ENCODE data around the gene TMPRSS11F.

Gene TMPRSS11F

GRCh38 chr4:68167166-68167565, 37.5 kb upstream of the TMPRSS11F start:
- no peak for TF ChIP-seq CTCF (IDR thresholded peaks at IDR 0.05; ENCODE audit: low read depth, low read length)
- H3K27ac ChIP-seq, result no peak overlapping the region
- no peaks in the 10 kb centered on the region for H3K27me3 ChIP-seq (ENCODE audit: insufficient read depth, low read depth, severe bottlenecking)
- H3K4me3 ChIP-seq (ENCODE audit: low read depth, low read length), result no peak overlapping the region
- no peaks in the 10 kb centered on the region for H3K9me3 ChIP-seq (ENCODE audit: severe bottlenecking)
- no peak for DNase-seq
- H3K36me3 ChIP-seq, result no peaks in the 10 kb centered on the region

GRCh38 chr4:68163754-68164153, 34.1 kb upstream of the TMPRSS11F start:
- DNase-seq, result no peak
- Histone ChIP-seq H3K36me3 (no peaks in the 10 kb centered on the region), H3K27me3 (ENCODE audit: insufficient read depth, low read depth, severe bottlenecking) (no peaks in the 10 kb centered on the region), H3K27ac (no peak overlapping the region), H3K9me3 (ENCODE audit: severe bottlenecking) (no peaks in the 10 kb centered on the region), H3K4me3 (ENCODE audit: low read depth, low read length) (no peak overlapping the region)
- TF ChIP-seq CTCF (IDR thresholded peaks at IDR 0.05; ENCODE audit: low read depth, low read length), result no peak

GRCh38 chr4:68162196-68162595, 32.5 kb upstream of the TMPRSS11F start:
- Histone ChIP-seq H3K27me3 (ENCODE audit: insufficient read depth, low read depth, severe bottlenecking) (no peaks in the 10 kb centered on the region), H3K4me3 (ENCODE audit: low read depth, low read length) (no peak overlapping the region), H3K36me3 (no peaks in the 10 kb centered on the region), H3K27ac (no peak overlapping the region), H3K9me3 (ENCODE audit: severe bottlenecking) (no peaks in the 10 kb centered on the region)
- DNase-seq, result no peak
- no peak for TF ChIP-seq CTCF (IDR thresholded peaks at IDR 0.05; ENCODE audit: low read depth, low read length)

- Histone ChIP-seq H3K36me3 (no peaks in the 10 kb centered on the region), H3K27me3 (ENCODE audit: insufficient read depth, low read depth, severe bottlenecking) (no peaks in the 10 kb centered on the region), H3K4me3 (ENCODE audit: low read depth, low read length) (no peak overlapping the region), H3K27ac (no peak overlapping the region), H3K9me3 (ENCODE audit: severe bottlenecking) (no peaks in the 10 kb centered on the region)
- no peak for DNase-seq
- no peak for TF ChIP-seq CTCF (IDR thresholded peaks at IDR 0.05; ENCODE audit: low read depth, low read length)
Observed at GRCh38 chr4:68152411-68152810, 22.7 kb upstream of the TMPRSS11F start.

DNA sequence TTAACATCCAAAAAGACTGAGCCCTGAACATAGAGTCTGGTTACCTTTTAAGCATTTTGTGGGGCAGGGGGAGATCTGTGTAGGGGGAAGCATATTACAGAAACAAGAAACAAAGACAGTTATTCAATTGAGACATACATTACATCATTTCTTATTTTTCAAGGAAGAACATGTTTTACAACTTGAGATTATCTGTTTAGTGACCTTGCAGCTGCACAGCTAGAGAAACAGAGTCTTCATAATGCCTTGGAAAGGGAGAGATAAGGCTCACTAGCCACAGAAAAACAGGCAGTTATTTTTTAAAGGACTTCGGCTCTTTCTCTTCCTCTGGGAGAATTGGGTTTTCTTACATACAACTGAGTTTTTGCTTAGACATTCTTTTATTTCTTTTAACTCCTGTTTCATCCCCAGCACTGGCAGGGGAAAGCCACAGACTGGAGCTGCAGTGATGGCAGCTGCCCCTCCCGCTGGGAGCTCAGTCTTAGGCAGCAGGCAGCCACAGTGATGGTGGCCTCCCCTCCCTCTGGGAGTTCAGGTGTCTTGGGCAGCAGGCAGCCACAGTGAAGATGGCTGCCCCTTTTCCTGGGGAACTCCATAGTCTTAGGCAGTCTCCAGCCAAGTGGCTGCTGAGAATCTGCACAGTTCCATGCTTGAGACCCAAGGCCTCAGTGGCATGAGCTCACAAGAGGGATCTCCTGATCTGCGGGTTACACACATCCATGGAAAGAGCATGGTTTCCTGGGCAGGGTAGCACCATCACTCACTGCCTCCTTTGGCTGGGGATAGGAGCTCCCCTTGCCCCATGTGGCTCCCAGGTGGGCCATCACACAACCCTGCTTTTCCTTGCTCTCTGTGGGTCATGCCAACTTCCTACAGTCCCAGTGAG, 19.4 kb upstream of the TMPRSS11F start:
- Histone ChIP-seq H3K27me3 (ENCODE audit: insufficient read depth, low read depth, severe bottlenecking) (no peaks in the 10 kb centered on the region), H3K36me3 (no peaks in the 10 kb centered on the region), H3K4me3 (ENCODE audit: low read depth, low read length) (no peak overlapping the region), H3K27ac (no peak overlapping the region), H3K9me3 (ENCODE audit: severe bottlenecking) (no peaks in the 10 kb centered on the region)
- TF ChIP-seq CTCF (IDR thresholded peaks at IDR 0.05; ENCODE audit: low read depth, low read length), result no peak
- DNase-seq, result no peak

DNA sequence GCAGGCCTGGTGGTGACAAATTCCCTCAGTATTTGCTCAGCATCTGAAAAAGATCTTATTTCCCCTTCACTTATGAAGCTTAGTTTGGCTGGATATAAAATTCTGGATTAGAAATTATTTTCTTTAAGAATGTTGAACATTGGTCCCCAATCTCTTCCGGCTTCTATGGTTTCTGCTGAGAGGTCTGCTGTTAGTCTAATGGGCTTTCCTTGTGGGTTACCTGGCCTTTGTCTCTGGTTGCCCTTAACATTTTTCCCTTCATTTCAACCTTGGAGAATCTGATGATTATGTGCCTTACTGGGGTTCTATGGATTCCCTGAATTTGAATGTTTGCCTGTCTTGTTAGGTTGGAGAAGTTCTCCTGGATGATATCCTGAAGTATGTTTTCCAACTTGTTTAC, 17.4 kb upstream of the TMPRSS11F start:
- H3K27me3 ChIP-seq (ENCODE audit: insufficient read depth, low read depth, severe bottlenecking), result no peaks in the 10 kb centered on the region
- H3K36me3 ChIP-seq, result no peaks in the 10 kb centered on the region
- no peak for TF ChIP-seq CTCF (IDR thresholded peaks at IDR 0.05; ENCODE audit: low read depth, low read length)

More for the DNA sequence above, 17.4 kb upstream of the TMPRSS11F start:
- Histone ChIP-seq H3K9me3 (ENCODE audit: severe bottlenecking) (no peaks in the 10 kb centered on the region), H3K27ac (no peak overlapping the region), H3K4me3 (ENCODE audit: low read depth, low read length) (no peak overlapping the region)
- DNase-seq, result no peak

Data from WERI-Rb-1 (cell line).